Activated CD4-positive, alpha-beta memory T cell treated with anti-CD3 and anti-CD28 coated beads, Interleukin-2, amount 10 ng/mL, durations not matched to agents 7 days and 5 days (primary cell): ENCODE measurements around the gene NHERF1. TPM values are rescaled to one million over a fixed set of nuclear protein-coding genes. Genes with fewer than 3 reads are reported as not detected.

Experiments
- CTCF ChIA-PET: fragments of 350-600 bp; sonication (Branson Sonifier 250); formaldehyde crosslinking; loops from one replicate; lab custom pipeline; 2021; ENCODE audit warnings: antibody characterized with exemption, inconsistent platforms; lab: Charles Lee
- POLR2A ChIA-PET: fragments of 350-600 bp; sonication (Branson Sonifier 250); formaldehyde crosslinking; loops from one replicate; lab custom pipeline; 2021; ENCODE audit warnings: antibody characterized with exemption; lab: Charles Lee
- DNase-seq: peaks from one replicate; pipeline ENCODE4 v3.0.0-alpha.2; 2020
- H3K27ac Mint-ChIP-seq: one replicate; pipeline ENCODE4 v1.8.0; 2021; ENCODE audit warnings: mild to moderate bottlenecking, mixed read lengths
- H3K27me3 Mint-ChIP-seq: one replicate; pipeline ENCODE4 v1.8.0; 2021; ENCODE audit warnings: mixed read lengths
- H3K36me3 Mint-ChIP-seq: one replicate; pipeline ENCODE4 v1.8.0; 2021; ENCODE audit warnings: low read depth, mixed read lengths
- H3K4me1 Mint-ChIP-seq: one replicate; pipeline ENCODE4 v1.8.0; 2021; ENCODE audit warnings: mixed read lengths
- H3K4me3 Mint-ChIP-seq: one replicate; pipeline ENCODE4 v1.8.0; 2021; ENCODE audit warnings: mild to moderate bottlenecking, mixed read lengths
- H3K9me3 Mint-ChIP-seq: one replicate; pipeline ENCODE4 v1.8.0; 2021; ENCODE audit warnings: mixed read lengths
- total RNA-seq, 2 experiments: library from RNA; stranded (reverse); gene quantifications; one replicate each; pipeline ENCODE4 v1.2.3, GENCODE V29; 2021

Gene NHERF1
- total RNA-seq, 2 experiments from 2014 or later: 320 to 328 TPM

- H3K4me1 Mint-ChIP-seq: peaks cover 82% of the 10 kb centered on the region
- H3K9me3 Mint-ChIP-seq: no peaks in the 10 kb centered on the region
- no peak for DNase-seq
- ChIA-PET POLR2A (interaction anchor here (1.0 to 3.6 kb wide), 4 partner anchors 10 to 22 kb away, joined by 4 to 16 read pairs (median 7); partner anchors contain the start of gene NAT9), CTCF (interaction anchor here (0.8 to 12.5 kb wide), 6 partner anchors 9 to 97 kb away, joined by 3 to 93 read pairs (median 9); partner anchors contain the start of gene RAB37)
- peaks cover 72% of the 10 kb centered on the region for H3K36me3 Mint-ChIP-seq
- H3K4me3 Mint-ChIP-seq: no peak overlapping the region
- H3K27ac Mint-ChIP-seq: peak overlapping the region; percentile 42
- no peaks in the 10 kb centered on the region for H3K27me3 Mint-ChIP-seq
Measured at GRCh38 chr17:74754832-74755231, 6.4 kb downstream of the NHERF1 start.

- POLR2A ChIA-PET: interaction anchor here (1.0 to 3.6 kb wide), 2 partner anchors 20 to 21 kb away, joined by 4 to 16 read pairs; partner anchors contain the start of gene NAT9
- H3K36me3 Mint-ChIP-seq: peaks cover 65% of the 10 kb centered on the region
Measured at GRCh38 chr17:74755533-74755932, 7.1 kb downstream of the NHERF1 start.

GRCh38 chr17:74756891-74757290 is 8.5 kb downstream of the NHERF1 start:
- no peaks in the 10 kb centered on the region for H3K9me3 Mint-ChIP-seq
- POLR2A ChIA-PET: interaction anchor here (1.0 to 8.0 kb wide), 4 partner anchors 9 to 116 kb away, joined by 3 to 98 read pairs (median 32); partner anchors contain the start of genes FDXR, NAT9 and NHERF1
- no peak for DNase-seq
- H3K36me3 Mint-ChIP-seq: peaks cover 56% of the 10 kb centered on the region
- CTCF ChIA-PET: interaction anchor here (0.6 to 12.5 kb wide), 8 partner anchors 11 to 100 kb away, joined by 3 to 93 read pairs (median 12); partner anchors contain the start of gene RAB37
- H3K27me3 Mint-ChIP-seq: no peaks in the 10 kb centered on the region
- H3K4me3 Mint-ChIP-seq: no peak overlapping the region
- peaks cover 91% of the 10 kb centered on the region for H3K4me1 Mint-ChIP-seq
- H3K27ac Mint-ChIP-seq: peak overlapping the region; percentile 59

More at GRCh38 chr17:74755533-74755932, 7.1 kb downstream of the NHERF1 start:
- H3K27me3 Mint-ChIP-seq: no peaks in the 10 kb centered on the region
- H3K4me1 Mint-ChIP-seq: peaks cover 89% of the 10 kb centered on the region
- H3K27ac Mint-ChIP-seq: no peak overlapping the region
- no peaks in the 10 kb centered on the region for H3K9me3 Mint-ChIP-seq
- no peak for DNase-seq
- H3K4me3 Mint-ChIP-seq: no peak overlapping the region
- CTCF ChIA-PET: interaction anchor here (0.7 to 12.5 kb wide), 5 partner anchors 10 to 98 kb away, joined by 3 to 93 read pairs (median 4); partner anchors contain the start of gene RAB37

GRCh38 chr17:74757502-74757901 is 9.1 kb downstream of the NHERF1 start:
- Mint-ChIP-seq H3K4me3 (no peak overlapping the region), H3K27me3 (no peaks in the 10 kb centered on the region), H3K9me3 (no peaks in the 10 kb centered on the region), H3K4me1 (peaks cover 86% of the 10 kb centered on the region), H3K27ac (peak overlapping the region; percentile 79), H3K36me3 (peaks cover 50% of the 10 kb centered on the region)
- CTCF ChIA-PET: interaction anchor here (0.9 to 12.5 kb wide), 7 partner anchors 11 to 100 kb away, joined by 3 to 93 read pairs (median 28); partner anchors contain the start of genes NAT9 and RAB37
- DNase-seq: no peak
- POLR2A ChIA-PET: interaction anchor here (2.6 to 8.0 kb wide), 3 partner anchors 9 to 22 kb away, joined by 12 to 98 read pairs (median 60); partner anchors contain the start of genes NAT9 and NHERF1

- peaks cover 49% of the 10 kb centered on the region for H3K36me3 Mint-ChIP-seq
- CTCF ChIA-PET: interaction anchor here (3.0 to 12.5 kb wide), 6 partner anchors 12 to 101 kb away, joined by 12 to 93 read pairs (median 40); partner anchors contain the start of genes NAT9 and RAB37
- POLR2A ChIA-PET: interaction anchor here (0.9 to 8.0 kb wide), 6 partner anchors 10 to 192 kb away, joined by 3 to 98 read pairs (median 18); partner anchors contain the start of genes NAT9, NHERF1 and RAB37
- no peaks in the 10 kb centered on the region for H3K27me3 Mint-ChIP-seq
- H3K4me1 Mint-ChIP-seq: peaks cover 85% of the 10 kb centered on the region
- H3K27ac Mint-ChIP-seq: peak overlapping the region; percentile 79
- no peaks in the 10 kb centered on the region for H3K9me3 Mint-ChIP-seq
- no peak for DNase-seq
- H3K4me3 Mint-ChIP-seq: peak overlapping the region; percentile 61
Measured at GRCh38 chr17:74757931-74758847, 9.8 kb downstream of the NHERF1 start.

GRCh38 chr17:74758848-74759168 is 10.4 kb downstream of the NHERF1 start:
- peaks cover 43% of the 10 kb centered on the region for H3K36me3 Mint-ChIP-seq
- no peak for DNase-seq
- peaks cover 79% of the 10 kb centered on the region for H3K4me1 Mint-ChIP-seq
- no peaks in the 10 kb centered on the region for H3K27me3 Mint-ChIP-seq
- peak overlapping the region; percentile 79 for H3K27ac Mint-ChIP-seq
- H3K4me3 Mint-ChIP-seq: peak overlapping the region; percentile 61
- ChIA-PET CTCF (interaction anchor here (0.8 to 12.5 kb wide), 11 partner anchors 9 to 107 kb away, joined by 3 to 93 read pairs (median 21); partner anchors contain the start of genes NAT9 and RAB37), POLR2A (interaction anchor here (0.9 to 8.0 kb wide), 8 partner anchors 10 to 193 kb away, joined by 3 to 98 read pairs (median 12); partner anchors contain the start of genes NAT9, NHERF1 and RAB37)
- H3K9me3 Mint-ChIP-seq: no peaks in the 10 kb centered on the region

GRCh38 chr17:74759243-74759801 is 10.9 kb downstream of the NHERF1 start:
- H3K4me1 Mint-ChIP-seq: peaks cover 76% of the 10 kb centered on the region
- peak overlapping the region; percentile 79 for H3K27ac Mint-ChIP-seq
- ChIA-PET POLR2A (interaction anchor here (0.9 to 8.0 kb wide), 9 partner anchors 11 to 114 kb away, joined by 3 to 98 read pairs (median 11); partner anchors contain the start of genes FDXR, NAT9, NHERF1 and RAB37), CTCF (interaction anchor here (0.8 to 12.5 kb wide), 14 partner anchors 9 to 202 kb away, joined by 3 to 93 read pairs (median 15); partner anchors contain the start of genes NAT9 and RAB37)
- peaks cover 45% of the 10 kb centered on the region for H3K36me3 Mint-ChIP-seq
- no peaks in the 10 kb centered on the region for H3K27me3 Mint-ChIP-seq
- no peaks in the 10 kb centered on the region for H3K9me3 Mint-ChIP-seq
- peak; percentile 82 for DNase-seq
- peak overlapping the region; percentile 61 for H3K4me3 Mint-ChIP-seq

- peaks cover 70% of the 10 kb centered on the region for H3K4me1 Mint-ChIP-seq
- CTCF ChIA-PET: interaction anchor here (0.8 to 12.5 kb wide), 14 partner anchors 10 to 201 kb away, joined by 3 to 93 read pairs (median 15); partner anchors contain the start of genes NAT9 and RAB37
Measured at GRCh38 chr17:74759941-74760340, 11.5 kb downstream of the NHERF1 start.

GRCh38 chr17:74760404-74761105 is 12.1 kb downstream of the NHERF1 start:
- ChIA-PET CTCF (interaction anchor here (0.6 to 12.5 kb wide), 15 partner anchors 10 to 201 kb away, joined by 3 to 93 read pairs (median 12); partner anchors contain the start of genes NAT9 and RAB37), POLR2A (interaction anchor here (0.9 to 8.0 kb wide), 8 partner anchors 12 to 113 kb away, joined by 3 to 98 read pairs (median 8); partner anchors contain the start of genes FDXR, NAT9, NHERF1 and RAB37)
- Mint-ChIP-seq H3K36me3 (peaks cover 43% of the 10 kb centered on the region), H3K9me3 (no peaks in the 10 kb centered on the region), H3K4me1 (peaks cover 65% of the 10 kb centered on the region), H3K27me3 (no peaks in the 10 kb centered on the region), H3K27ac (peak overlapping the region; percentile 79), H3K4me3 (no peak overlapping the region)
- DNase-seq: no peak

More at GRCh38 chr17:74759941-74760340, 11.5 kb downstream of the NHERF1 start:
- H3K4me3 Mint-ChIP-seq: peak overlapping the region; percentile 61
- DNase-seq: no peak
- H3K36me3 Mint-ChIP-seq: peaks cover 45% of the 10 kb centered on the region
- no peaks in the 10 kb centered on the region for H3K27me3 Mint-ChIP-seq
- H3K9me3 Mint-ChIP-seq: no peaks in the 10 kb centered on the region
- H3K27ac Mint-ChIP-seq: peak overlapping the region; percentile 79
- POLR2A ChIA-PET: interaction anchor here (0.9 to 8.0 kb wide), 9 partner anchors 12 to 113 kb away, joined by 3 to 98 read pairs (median 11); partner anchors contain the start of genes FDXR, NAT9, NHERF1 and RAB37

GRCh38 chr17:74761419-74761818 is 13.0 kb downstream of the NHERF1 start:
- Mint-ChIP-seq H3K4me1 (peaks cover 65% of the 10 kb centered on the region), H3K36me3 (peaks cover 46% of the 10 kb centered on the region), H3K4me3 (no peak overlapping the region), H3K27me3 (no peaks in the 10 kb centered on the region), H3K9me3 (no peaks in the 10 kb centered on the region), H3K27ac (peak overlapping the region; percentile 45)
- no peak for DNase-seq
- ChIA-PET CTCF (interaction anchor here (0.6 to 9.4 kb wide), 4 partner anchors 9 to 104 kb away, joined by 3 to 77 read pairs (median 5); no protein-coding TSS in a partner anchor), POLR2A (interaction anchor here (5.4 to 8.0 kb wide), 2 partner anchors 12 to 13 kb away, joined by 60 to 98 read pairs; partner anchors contain the start of genes NAT9 and NHERF1)

GRCh38 chr17:74761931-74762330 is 13.5 kb downstream of the NHERF1 start:
- Mint-ChIP-seq H3K9me3 (no peaks in the 10 kb centered on the region), H3K27me3 (no peaks in the 10 kb centered on the region), H3K4me3 (no peak overlapping the region), H3K27ac (no peak overlapping the region), H3K4me1 (peaks cover 62% of the 10 kb centered on the region), H3K36me3 (peaks cover 44% of the 10 kb centered on the region)
- ChIA-PET CTCF (interaction anchor here (1.6 to 9.4 kb wide), 3 partner anchors 9 to 29 kb away, joined by 5 to 77 read pairs (median 5); no protein-coding TSS in a partner anchor), POLR2A (interaction anchor here (8.0 kb wide), 1 partner anchor 14 kb away, joined by 98 read pairs; the partner anchor contains the start of gene NHERF1)
- DNase-seq: no peak
